Loucy (cell line): ENCODE results near the gene TRNP1.

ENCODE experiments used
- H2AFZ ChIP-seq: fragments of 200-600 bp; sonication (generic); 2 replicates; pipeline ENCODE4 v1.6.0; 2016; ENCODE audit warnings: antibody characterized with exemption, mild to moderate bottlenecking, low read length, moderate library complexity
- H3F3A ChIP-seq: fragments of 200-600 bp; 2 replicates; pipeline ENCODE4 v1.6.0; 2016; ENCODE audit warnings: antibody characterized with exemption, low read depth, mild to moderate bottlenecking
- H3K27me3 ChIP-seq: fragments of 200-600 bp; sonication (generic); 2 replicates; pipeline ENCODE4 v1.6.1; 2014; ENCODE audit warnings: low read length, mild to moderate bottlenecking; ENCODE audit not compliant: insufficient read depth, poor library complexity, severe bottlenecking
- H3K36me3 ChIP-seq: fragments of 200-600 bp; sonication (generic); 2 replicates; pipeline ENCODE4 v1.6.1; 2016; ENCODE audit warnings: low read length; ENCODE audit not compliant: insufficient read depth
- H3K4me1 ChIP-seq: fragments of 200-600 bp; sonication (generic); 2 replicates; pipeline ENCODE4 v1.5.1; 2014; ENCODE audit warnings: low read length, mild to moderate bottlenecking; ENCODE audit not compliant: insufficient read depth, poor library complexity, severe bottlenecking
- H3K4me2 ChIP-seq: fragments of 200-600 bp; sonication (generic); 2 replicates; pipeline ENCODE4 v1.6.0; 2014; ENCODE audit warnings: antibody characterized with exemption, low read length, low read depth, mild to moderate bottlenecking; ENCODE audit not compliant: poor library complexity, severe bottlenecking
- H3K4me3 ChIP-seq: fragments of 200-600 bp; sonication (generic); 2 replicates; pipeline ENCODE4 v1.5.1; 2014; ENCODE audit warnings: low read length, mild to moderate bottlenecking, mixed read lengths; ENCODE audit not compliant: poor library complexity, severe bottlenecking
- H3K79me2 ChIP-seq: fragments of 200-600 bp; sonication (generic); 2 replicates; pipeline ENCODE4 v1.6.1; 2014; ENCODE audit warnings: low read length; ENCODE audit not compliant: insufficient read depth
- H3K9ac ChIP-seq: fragments of 200-600 bp; sonication (generic); 2 replicates; pipeline ENCODE4 v1.6.0; 2014; ENCODE audit warnings: mild to moderate bottlenecking, low read depth, low read length, moderate library complexity; ENCODE audit not compliant: poor library complexity, severe bottlenecking
- H3K9me2 ChIP-seq: fragments of 200-600 bp; sonication (generic); replicated peaks from 2 replicates; pipeline ENCODE4 v1.6.1; 2016; ENCODE audit warnings: low read depth, low read length, mixed read lengths
- H3K9me3 ChIP-seq: fragments of 200-600 bp; sonication (generic); 2 replicates; pipeline ENCODE4 v1.6.1; 2014; ENCODE audit warnings: mild to moderate bottlenecking, antibody characterized with exemption, low read length, low read depth; ENCODE audit not compliant: insufficient read depth
- H4K20me1 ChIP-seq: fragments of 200-600 bp; sonication (generic); 2 replicates; pipeline ENCODE4 v1.6.0; 2014; ENCODE audit warnings: antibody characterized with exemption, low read length, mild to moderate bottlenecking; ENCODE audit not compliant: insufficient read depth, poor library complexity, severe bottlenecking
- CTCF ChIP-seq: fragments of 200-600 bp; sonication (generic); conservative IDR thresholded peaks from 2 replicates; pipeline ENCODE4 v1.5.1; 2014; ENCODE audit warnings: mild to moderate bottlenecking, antibody characterized with exemption, low read length
- EZH2phosphoT487 ChIP-seq: fragments of 200-600 bp; IDR thresholded peaks from 2 replicates; pipeline ENCODE4 v1.6.1; 2018; ENCODE audit warnings: antibody characterized with exemption, mild to moderate bottlenecking, moderate library complexity, borderline replicate concordance

The TRNP1 gene

GRCh38 chr1:27016376-27016775 is 22.9 kb downstream of the TRNP1 start:
- TF ChIP-seq EZH2phosphoT487 (no peak), CTCF (no peak)
- peak overlapping the region; percentile 52; the same call in 1 of the 2 replicates for H2AFZ ChIP-seq
- H3K27me3 ChIP-seq: no peaks in the 10 kb centered on the region
- H3K79me2 ChIP-seq: no peaks in the 10 kb centered on the region
- H3K9ac ChIP-seq: no peak overlapping the region
- no peak overlapping the region for H3K4me3 ChIP-seq
- H3K4me1 ChIP-seq: no peaks in the 10 kb centered on the region
- no peaks in the 10 kb centered on the region for H3K9me2 ChIP-seq
- H3K36me3 ChIP-seq: no peaks in the 10 kb centered on the region
- no peaks in the 10 kb centered on the region for H3F3A ChIP-seq
- H3K4me2 ChIP-seq: no peak overlapping the region
- H4K20me1 ChIP-seq: no peaks in the 10 kb centered on the region
- no peaks in the 10 kb centered on the region for H3K9me3 ChIP-seq

- 0 out of 2 replicates have a peak overlapping the region, but pooled peaks have one; percentile 49 for H2AFZ ChIP-seq
These were observed 23.7 kb downstream of the TRNP1 start for GRCh38 chr1:27017207-27017606.

GRCh38 chr1:27018316-27018715 is 24.8 kb downstream of the TRNP1 start:
- H4K20me1 ChIP-seq: no peaks in the 10 kb centered on the region
- no peaks in the 10 kb centered on the region for H3K9me3 ChIP-seq
- H3K9ac ChIP-seq: no peak overlapping the region
- no peaks in the 10 kb centered on the region for H3K27me3 ChIP-seq
- H2AFZ ChIP-seq: no peak overlapping the region
- H3K79me2 ChIP-seq: no peaks in the 10 kb centered on the region
- no peaks in the 10 kb centered on the region for H3K9me2 ChIP-seq
- H3K4me3 ChIP-seq: no peak overlapping the region
- TF ChIP-seq CTCF (no peak), EZH2phosphoT487 (no peak)
- no peaks in the 10 kb centered on the region for H3K4me1 ChIP-seq
- H3F3A ChIP-seq: no peaks in the 10 kb centered on the region
- H3K36me3 ChIP-seq: no peaks in the 10 kb centered on the region
- no peak overlapping the region for H3K4me2 ChIP-seq

More at GRCh38 chr1:27017207-27017606, 23.7 kb downstream of the TRNP1 start:
- Histone ChIP-seq H3K4me1 (no peaks in the 10 kb centered on the region), H3K9me3 (no peaks in the 10 kb centered on the region), H4K20me1 (no peaks in the 10 kb centered on the region), H3K4me3 (no peak overlapping the region), H3K4me2 (no peak overlapping the region), H3K27me3 (no peaks in the 10 kb centered on the region), H3K9me2 (no peaks in the 10 kb centered on the region), H3K79me2 (no peaks in the 10 kb centered on the region), H3F3A (no peaks in the 10 kb centered on the region), H3K36me3 (no peaks in the 10 kb centered on the region), H3K9ac (no peak overlapping the region)
- no peak for TF ChIP-seq EZH2phosphoT487
- no peak for TF ChIP-seq CTCF
